ENCODE data around the gene IL1F10.

Gene IL1F10

GRCh38 chr2:113114996-113115395, 47.2 kb downstream of the IL1F10 start:
- no peak for DNase-seq

GRCh38 chr2:113116100-113116958, 48.6 kb downstream of the IL1F10 start:
- DNase-seq: no peak

GRCh38 chr2:113117541-113118262, 49.9 kb downstream of the IL1F10 start:
- DNase-seq: no peak

- DNase-seq: no peak
Measured at GRCh38 chr2:113118263-113118657, 50.5 kb downstream of the IL1F10 start.

- no peak for DNase-seq
Measured at GRCh38 chr2:113119111-113119510, 51.3 kb downstream of the IL1F10 start.

GRCh38 chr2:113120861-113121260, 53.1 kb downstream of the IL1F10 start:
- no peak for DNase-seq

GRCh38 chr2:113122364-113122763, 54.6 kb downstream of the IL1F10 start:
- no peak for DNase-seq

GRCh38 chr2:113123726-113124125, 56.0 kb downstream of the IL1F10 start:
- DNase-seq: no peak

GRCh38 chr2:113124181-113124961, 56.6 kb downstream of the IL1F10 start:
- DNase-seq: no peak

Measured in activated naive CD4-positive, alpha-beta T cell treated with anti-CD3 and anti-CD28 coated beads, Interleukin-2, amount 50 U/mL, for 16 hours (primary cell).